HepG2 (cell line): ENCODE results near the gene CREB3. TPM values are rescaled to one million over a fixed set of nuclear protein-coding genes. Genes with fewer than 3 reads are reported as not detected.

ENCODE experiments used
- CENPT ChIP-seq: sonication (generic); formaldehyde crosslinking; IDR thresholded peaks from 2 replicates; pipeline ENCODE4 v1.8.0; 2022; ENCODE audit warnings: low read depth, mild to moderate bottlenecking, moderate library complexity, missing genetic modification reagents
- CHD4 ChIP-seq: fragments of 200-600 bp; sonication (generic); IDR thresholded peaks from 2 replicates; pipeline ENCODE4 v1.7.0; 2017; ENCODE audit warnings: mild to moderate bottlenecking, low read length, borderline replicate concordance
- CREB1 ChIP-seq, 2 experiments: fragments of 450-650 bp in 1 of 2; IDR thresholded peaks; 2 replicates each; pipeline ENCODE4 v1.6.1; 2016 to 2017; ENCODE audit warnings: control low read depth in 1 of 2, mild to moderate bottlenecking in 1 of 2, missing compliant biosample characterization in 1 of 2, missing genetic modification characterization in 1 of 2
- DNMT1 ChIP-seq: sonication (generic); formaldehyde crosslinking; IDR thresholded peaks from 2 replicates; pipeline ENCODE4 v1.5.1; 2020; ENCODE audit warnings: mild to moderate bottlenecking, missing genetic modification reagents
- ESRRA ChIP-seq: sonication (generic); formaldehyde crosslinking; IDR thresholded peaks from 2 replicates; pipeline ENCODE4 v1.5.1; 2020; ENCODE audit warnings: mild to moderate bottlenecking, low read depth, missing genetic modification reagents
- KAT2B ChIP-seq: fragments of 150-350 bp; IDR thresholded peaks from 2 replicates; pipeline ENCODE4 v1.6.1; 2014; ENCODE audit warnings: low read depth, low read length, borderline replicate concordance
- MEIS1 ChIP-seq: sonication (generic); formaldehyde crosslinking; IDR thresholded peaks from 2 replicates; pipeline ENCODE4 v1.9.0; 2021; ENCODE audit warnings: mild to moderate bottlenecking, missing genetic modification reagents, moderate library complexity, borderline replicate concordance
- NFIC ChIP-seq: IDR thresholded peaks from 2 replicates; pipeline ENCODE4 v1.6.1; 2012; ENCODE audit warnings: mild to moderate bottlenecking, low read length, inconsistent platforms
- SMAD1 ChIP-seq: sonication (generic); formaldehyde crosslinking; IDR thresholded peaks from 2 replicates; pipeline ENCODE4 v1.4.0; 2020; ENCODE audit warnings: missing genetic modification reagents, low read depth, mild to moderate bottlenecking, borderline replicate concordance
- SNAI1 ChIP-seq: sonication (generic); formaldehyde crosslinking; IDR thresholded peaks from 2 replicates; pipeline ENCODE4 v1.5.0; 2020; ENCODE audit warnings: mild to moderate bottlenecking, missing genetic modification reagents, borderline replicate concordance
- SNRNP70 ChIP-seq: fragments of 200-400 bp; formaldehyde crosslinking; IDR thresholded peaks from 2 replicates; pipeline ENCODE4 v1.6.1; 2017; ENCODE audit warnings: mild to moderate bottlenecking, low read depth, low read length, moderate library complexity
- STAG1 ChIP-seq: sonication (generic); formaldehyde crosslinking; IDR thresholded peaks from 2 replicates; pipeline ENCODE4 v1.4.0; 2020; ENCODE audit warnings: missing genetic modification reagents
- TBL1XR1 ChIP-seq: fragments of 150-350 bp; IDR thresholded peaks from 2 replicates; pipeline ENCODE4 v1.6.1; 2014; ENCODE audit warnings: borderline replicate concordance, low read length; ENCODE audit not compliant: partially characterized antibody
- ZIK1 ChIP-seq: sonication (generic); formaldehyde crosslinking; IDR thresholded peaks from 2 replicates; pipeline ENCODE4 v1.5.0; 2020; ENCODE audit warnings: mild to moderate bottlenecking, low read depth, missing genetic modification reagents, borderline replicate concordance
- ZNF160 ChIP-seq: sonication (generic); formaldehyde crosslinking; IDR thresholded peaks from 2 replicates; pipeline ENCODE4 v1.8.0; 2022; ENCODE audit warnings: mild to moderate bottlenecking, inconsistent platforms, missing genetic modification reagents
- ZNF30 ChIP-seq: sonication (generic); formaldehyde crosslinking; IDR thresholded peaks from 2 replicates; pipeline ENCODE4 v1.5.0; 2020; ENCODE audit warnings: mild to moderate bottlenecking, missing genetic modification reagents
- ZNF546 ChIP-seq: sonication (generic); formaldehyde crosslinking; conservative IDR thresholded peaks from 2 replicates; pipeline ENCODE4 v1.8.1; 2023; ENCODE audit warnings: mild to moderate bottlenecking, missing genetic modification reagents
- ZNF639 ChIP-seq: conservative IDR thresholded peaks from 2 replicates; pipeline ENCODE4 v1.6.1; 2018; ENCODE audit warnings: missing genetic modification reagents
- ZNF720 ChIP-seq: sonication (generic); formaldehyde crosslinking; IDR thresholded peaks from 2 replicates; pipeline ENCODE4 v1.4.0; 2020; ENCODE audit warnings: missing genetic modification reagents
- ZSCAN25 ChIP-seq: sonication (generic); formaldehyde crosslinking; IDR thresholded peaks from 2 replicates; pipeline ENCODE4 v1.8.0; 2022; ENCODE audit warnings: mild to moderate bottlenecking, missing genetic modification reagents
- polyA plus RNA-seq, 8 experiments: library from polyadenylated mRNA; depleted of rRNA in 3 of 8; stranded (reverse) in 7 of 8; unstranded in 1 of 8; fragments of >200 nt; fragmentation: Illumina TruSeq in 4 of 8; extraction: Trizol in 4 of 8; gene quantifications; 2 replicates each; pipeline versions ENCODE4 v1.2.1 to v1.2.3, GENCODE V29; 2011 to 2016; ENCODE audit warnings: low read depth in 4 of 8, missing spikeins in 1 of 8, mixed read lengths in 1 of 8; ENCODE audit not compliant: insufficient read depth in 1 of 8
- total RNA-seq, 5 experiments: library from RNA; depleted of rRNA; stranded (reverse); fragments of >200 nt; fragmentation: Illumina TruSeq; extraction: Trizol; gene quantifications; 2 replicates each; pipeline ENCODE4 v1.2.3, GENCODE V29; 2016; ENCODE audit warnings: low read depth in 1 of 5
- TF ChIP-seq, protein P1 (sequence below): sonication (generic); formaldehyde crosslinking; IDR thresholded peaks from 2 replicates; pipeline ENCODE4 v1.4.0; 2020; ENCODE audit warnings: missing genetic modification reagents, borderline replicate concordance
- TF ChIP-seq, protein P2 (sequence below): sonication (generic); formaldehyde crosslinking; IDR thresholded peaks from 2 replicates; pipeline ENCODE4 v1.5.0; 2020; ENCODE audit warnings: missing genetic modification reagents, mild to moderate bottlenecking, borderline replicate concordance

The CREB3 gene
- total and polyA plus RNA-seq, 2 of the 13 experiments (the other 11 are each of a cell fraction or from before 2014, with no cell fraction given), result 11.1 to 34.2 TPM

- TF ChIP-seq, protein P1, sequence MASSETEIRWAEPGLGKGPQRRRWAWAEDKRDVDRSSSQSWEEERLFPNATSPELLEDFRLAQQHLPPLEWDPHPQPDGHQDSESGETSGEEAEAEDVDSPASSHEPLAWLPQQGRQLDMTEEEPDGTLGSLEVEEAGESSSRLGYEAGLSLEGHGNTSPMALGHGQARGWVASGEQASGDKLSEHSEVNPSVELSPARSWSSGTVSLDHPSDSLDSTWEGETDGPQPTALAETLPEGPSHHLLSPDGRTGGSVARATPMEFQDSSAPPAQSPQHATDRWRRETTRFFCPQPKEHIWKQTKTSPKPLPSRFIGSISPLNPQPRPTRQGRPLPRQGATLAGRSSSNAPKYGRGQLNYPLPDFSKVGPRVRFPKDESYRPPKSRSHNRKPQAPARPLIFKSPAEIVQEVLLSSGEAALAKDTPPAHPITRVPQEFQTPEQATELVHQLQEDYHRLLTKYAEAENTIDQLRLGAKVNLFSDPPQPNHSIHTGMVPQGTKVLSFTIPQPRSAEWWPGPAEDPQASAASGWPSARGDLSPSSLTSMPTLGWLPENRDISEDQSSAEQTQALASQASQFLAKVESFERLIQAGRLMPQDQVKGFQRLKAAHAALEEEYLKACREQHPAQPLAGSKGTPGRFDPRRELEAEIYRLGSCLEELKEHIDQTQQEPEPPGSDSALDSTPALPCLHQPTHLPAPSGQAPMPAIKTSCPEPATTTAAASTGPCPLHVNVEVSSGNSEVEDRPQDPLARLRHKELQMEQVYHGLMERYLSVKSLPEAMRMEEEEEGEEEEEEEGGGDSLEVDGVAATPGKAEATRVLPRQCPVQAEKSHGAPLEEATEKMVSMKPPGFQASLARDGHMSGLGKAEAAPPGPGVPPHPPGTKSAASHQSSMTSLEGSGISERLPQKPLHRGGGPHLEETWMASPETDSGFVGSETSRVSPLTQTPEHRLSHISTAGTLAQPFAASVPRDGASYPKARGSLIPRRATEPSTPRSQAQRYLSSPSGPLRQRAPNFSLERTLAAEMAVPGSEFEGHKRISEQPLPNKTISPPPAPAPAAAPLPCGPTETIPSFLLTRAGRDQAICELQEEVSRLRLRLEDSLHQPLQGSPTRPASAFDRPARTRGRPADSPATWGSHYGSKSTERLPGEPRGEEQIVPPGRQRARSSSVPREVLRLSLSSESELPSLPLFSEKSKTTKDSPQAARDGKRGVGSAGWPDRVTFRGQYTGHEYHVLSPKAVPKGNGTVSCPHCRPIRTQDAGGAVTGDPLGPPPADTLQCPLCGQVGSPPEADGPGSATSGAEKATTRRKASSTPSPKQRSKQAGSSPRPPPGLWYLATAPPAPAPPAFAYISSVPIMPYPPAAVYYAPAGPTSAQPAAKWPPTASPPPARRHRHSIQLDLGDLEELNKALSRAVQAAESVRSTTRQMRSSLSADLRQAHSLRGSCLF (CRISPR knock-in tag), result no peak
- peak; percentile 52; the same call in 1 of the 2 replicates for TF ChIP-seq ZSCAN25 (CRISPR knock-in tag)
- no peak for TF ChIP-seq CENPT
- TF ChIP-seq TBL1XR1, result no peak
- no peak for TF ChIP-seq SNRNP70
- TF ChIP-seq ZIK1 (CRISPR knock-in tag), result no peak; the same call in 1 of the 2 replicates
- TF ChIP-seq SMAD1 (CRISPR knock-in tag), result peak; percentile 69; the same call in 1 of the 2 replicates
- peak; percentile 97 for TF ChIP-seq ZNF639
- TF ChIP-seq ZNF30 (CRISPR knock-in tag), result peak; percentile 12; the same call in 1 of the 2 replicates
- no peak for TF ChIP-seq CHD4
- TF ChIP-seq SNAI1, result no peak
- no peak for TF ChIP-seq ZNF720 (CRISPR knock-in tag)
- TF ChIP-seq CREB1 (IDR thresholded peaks at IDR 0.05), result peak; percentile 80
- TF ChIP-seq CREB1 (CRISPR knock-in tag; IDR thresholded peaks at IDR 0.05), result peak; percentile 95
- no peak for TF ChIP-seq KAT2B
- peak; percentile 28; the same call in 1 of the 2 replicates for TF ChIP-seq STAG1
- TF ChIP-seq MEIS1, result peak; percentile 69; the same call in 1 of the 2 replicates
- 0 out of 2 replicates have a peak, but pooled peaks have one; percentile 49 for TF ChIP-seq ZNF160 (CRISPR knock-in tag)
- no peak for TF ChIP-seq DNMT1 (CRISPR knock-in tag)
- TF ChIP-seq, protein P2, sequence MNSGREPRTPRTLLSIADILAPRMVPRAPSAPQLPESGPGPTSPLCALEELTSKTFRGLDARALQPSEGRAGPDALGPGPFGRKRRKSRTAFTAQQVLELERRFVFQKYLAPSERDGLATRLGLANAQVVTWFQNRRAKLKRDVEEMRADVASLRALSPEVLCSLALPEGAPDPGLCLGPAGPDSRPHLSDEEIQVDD (CRISPR knock-in tag), result no peak
- TF ChIP-seq NFIC, result no peak
- TF ChIP-seq ZNF546, result no peak
- TF ChIP-seq ESRRA (CRISPR knock-in tag), result no peak; the same call in 1 of the 2 replicates
Observed at GRCh38 chr9:35732185-35732799, at the start of gene CREB3, which contains the start of gene TLN1 (continued).
